Smooth muscle cell (in vitro differentiated cells): Measurements from ENCODE around the gene ARID5B. TPM values are rescaled to one million over a fixed set of nuclear protein-coding genes. Genes with fewer than 3 reads are reported as not detected.

Experiments used
- DNase-seq: peaks from one replicate; lab custom pipeline; 2025; ENCODE audit not compliant: unreplicated experiment; lab: John Stamatoyannopoulos, UW
- H2AFZ ChIP-seq: fragments of 200-600 bp; sonication (generic); 2 replicates; pipeline ENCODE4 v1.6.0; 2016; ENCODE audit warnings: antibody characterized with exemption, low read depth, mild to moderate bottlenecking
- H3F3A ChIP-seq: fragments of 200-600 bp; sonication (generic); 2 replicates; pipeline ENCODE4 v1.6.0; 2017; ENCODE audit warnings: antibody characterized with exemption, low read depth
- H3K27ac ChIP-seq: fragments of 200-600 bp; sonication (generic); 2 replicates; pipeline ENCODE4 v1.5.1; 2016; ENCODE audit warnings: low read depth, mild to moderate bottlenecking
- H3K27me3 ChIP-seq: fragments of 200-600 bp; sonication (generic); 2 replicates; pipeline ENCODE4 v1.6.1; 2016; ENCODE audit warnings: low read depth, mild to moderate bottlenecking
- H3K36me3 ChIP-seq: fragments of 200-600 bp; sonication (generic); 2 replicates; pipeline ENCODE4 v1.5.1; 2016; ENCODE audit warnings: low read depth
- H3K4me1 ChIP-seq: fragments of 200-600 bp; sonication (generic); 2 replicates; pipeline ENCODE4 v1.5.1; 2016; ENCODE audit warnings: low read depth
- H3K4me2 ChIP-seq: fragments of 200-600 bp; sonication (generic); 2 replicates; pipeline ENCODE4 v1.6.0; 2016; ENCODE audit warnings: mild to moderate bottlenecking
- H3K4me3 ChIP-seq: fragments of 200-600 bp; sonication (generic); 2 replicates; pipeline ENCODE4 v1.5.1; 2016; ENCODE audit warnings: mild to moderate bottlenecking
- H3K79me2 ChIP-seq: fragments of 200-600 bp; sonication (generic); 2 replicates; pipeline ENCODE4 v1.6.0; 2016; ENCODE audit warnings: low read depth, mild to moderate bottlenecking
- H3K9ac ChIP-seq: fragments of 200-600 bp; sonication (generic); 2 replicates; pipeline ENCODE4 v1.6.0; 2016; ENCODE audit warnings: low read depth
- H3K9me3 ChIP-seq: fragments of 200-600 bp; sonication (generic); replicated peaks from 2 replicates; pipeline ENCODE4 v1.5.1; 2016; ENCODE audit warnings: low read depth
- H4K20me1 ChIP-seq: fragments of 200-600 bp; sonication (generic); 2 replicates; pipeline ENCODE4 v1.6.0; 2016; ENCODE audit warnings: low read depth
- WGBS: methylation state at CpG from one replicate; pipeline ENCODE4 v1.1.7; 2016; ENCODE audit warnings: low lambda C conversion rate; 5-methylcytosine and 5-hydroxymethylcytosine counted together
- polyA plus RNA-seq: library from polyadenylated mRNA; unstranded; fragments of >200 nt; fragmentation: Nextera tagmentation; extraction: Ambion mirVana; gene quantifications from 2 replicates; pipeline ENCODE4 v1.2.1, GENCODE V29; 2016
- total RNA-seq: library from RNA; depleted of rRNA; stranded (reverse); fragments of >200 nt; gene quantifications from 2 replicates; pipeline ENCODE4 v1.2.3, GENCODE V29; 2014
- TF ChIP-seq, protein P1 (sequence below): fragments of 200-600 bp; sonication (generic); IDR thresholded peaks from 2 replicates; pipeline ENCODE4 v1.5.1; 2017; ENCODE audit warnings: borderline replicate concordance, mild to moderate bottlenecking, antibody characterized with exemption; ENCODE audit not compliant: insufficient read depth, poor library complexity, severe bottlenecking

The ARID5B gene
- total and polyA plus RNA-seq, 2 experiments from 2014 or later, result 49.0 to 67.6 TPM

DNA sequence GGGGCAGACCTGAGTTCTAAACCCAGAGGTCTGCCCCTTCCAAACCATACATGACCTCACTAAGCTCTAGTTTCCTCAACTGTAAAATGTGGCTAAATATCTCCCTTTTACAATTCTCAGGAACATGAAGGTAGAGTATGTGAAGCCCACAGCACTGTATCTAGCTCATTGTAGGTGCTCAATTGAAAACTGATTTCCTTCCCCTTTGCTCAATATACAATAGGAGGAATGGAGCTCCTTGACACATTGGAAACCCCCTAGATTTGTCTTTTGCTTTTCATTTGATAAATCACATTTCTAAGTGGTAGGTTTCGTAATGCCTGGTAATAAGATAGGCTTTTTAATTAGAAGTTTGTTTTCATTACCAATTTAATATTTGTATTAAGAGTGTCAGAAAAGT lies 153.3 kb downstream of the ARID5B start:
- Histone ChIP-seq H3K27me3 (no peaks in the 10 kb centered on the region), H3K4me2 (peak overlapping the region; percentile 29), H3K27ac (peak overlapping the region; percentile 29), H3K4me3 (no peak overlapping the region), H3K36me3 (peaks cover 17% of the 10 kb centered on the region), H3F3A (peaks cover 12% of the 10 kb centered on the region), H3K9me3 (no peaks in the 10 kb centered on the region), H2AFZ (no peak overlapping the region), H3K4me1 (no peaks in the 10 kb centered on the region), H3K9ac (no peak overlapping the region), H3K79me2 (peaks cover 82% of the 10 kb centered on the region), H4K20me1 (peaks cover 62% of the 10 kb centered on the region)
- DNase-seq, result no peak
- 93% methylated on average over 1 of the region's 1 CpG for WGBS
- TF ChIP-seq, protein P1, sequence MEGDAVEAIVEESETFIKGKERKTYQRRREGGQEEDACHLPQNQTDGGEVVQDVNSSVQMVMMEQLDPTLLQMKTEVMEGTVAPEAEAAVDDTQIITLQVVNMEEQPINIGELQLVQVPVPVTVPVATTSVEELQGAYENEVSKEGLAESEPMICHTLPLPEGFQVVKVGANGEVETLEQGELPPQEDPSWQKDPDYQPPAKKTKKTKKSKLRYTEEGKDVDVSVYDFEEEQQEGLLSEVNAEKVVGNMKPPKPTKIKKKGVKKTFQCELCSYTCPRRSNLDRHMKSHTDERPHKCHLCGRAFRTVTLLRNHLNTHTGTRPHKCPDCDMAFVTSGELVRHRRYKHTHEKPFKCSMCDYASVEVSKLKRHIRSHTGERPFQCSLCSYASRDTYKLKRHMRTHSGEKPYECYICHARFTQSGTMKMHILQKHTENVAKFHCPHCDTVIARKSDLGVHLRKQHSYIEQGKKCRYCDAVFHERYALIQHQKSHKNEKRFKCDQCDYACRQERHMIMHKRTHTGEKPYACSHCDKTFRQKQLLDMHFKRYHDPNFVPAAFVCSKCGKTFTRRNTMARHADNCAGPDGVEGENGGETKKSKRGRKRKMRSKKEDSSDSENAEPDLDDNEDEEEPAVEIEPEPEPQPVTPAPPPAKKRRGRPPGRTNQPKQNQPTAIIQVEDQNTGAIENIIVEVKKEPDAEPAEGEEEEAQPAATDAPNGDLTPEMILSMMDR, result no peak

DNA sequence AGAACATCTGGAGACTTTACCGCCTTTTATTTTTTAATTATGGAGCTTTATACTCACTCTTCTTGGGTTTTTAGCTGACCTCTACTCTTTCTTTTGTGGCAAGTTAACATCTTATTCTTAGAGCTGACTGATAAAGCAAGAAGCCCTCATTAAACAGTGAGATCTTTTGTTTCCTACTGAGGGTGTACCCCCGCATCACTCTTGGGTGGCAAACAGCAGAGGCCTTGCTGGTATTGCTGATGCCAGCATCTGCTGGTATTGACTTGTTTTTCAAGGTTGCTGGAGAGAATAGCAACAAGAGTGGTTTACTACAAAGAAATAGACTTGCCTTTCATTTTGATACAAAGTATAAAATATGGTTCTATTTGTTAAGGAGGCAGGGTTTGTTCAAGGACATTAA lies 154.7 kb downstream of the ARID5B start:
- peak overlapping the region; percentile 1 for H3K4me2 ChIP-seq
- H3K9me3 ChIP-seq, result no peaks in the 10 kb centered on the region
- H3K36me3 ChIP-seq, result peaks cover 31% of the 10 kb centered on the region
- H3K4me3 ChIP-seq, result no peak overlapping the region
- H4K20me1 ChIP-seq, result peaks cover 72% of the 10 kb centered on the region
- no peaks in the 10 kb centered on the region for H3K27me3 ChIP-seq
- DNase-seq, result no peak
- TF ChIP-seq, protein P1, result no peak
- H3K79me2 ChIP-seq, result peaks cover 82% of the 10 kb centered on the region
- WGBS, result 96% methylated on average over 2 of the region's 2 CpGs
- no peak overlapping the region for H3K9ac ChIP-seq
- H3K4me1 ChIP-seq, result no peaks in the 10 kb centered on the region
- H3K27ac ChIP-seq, result peak overlapping the region; percentile 34
- no peak overlapping the region for H2AFZ ChIP-seq
- H3F3A ChIP-seq, result peaks cover 16% of the 10 kb centered on the region

DNA sequence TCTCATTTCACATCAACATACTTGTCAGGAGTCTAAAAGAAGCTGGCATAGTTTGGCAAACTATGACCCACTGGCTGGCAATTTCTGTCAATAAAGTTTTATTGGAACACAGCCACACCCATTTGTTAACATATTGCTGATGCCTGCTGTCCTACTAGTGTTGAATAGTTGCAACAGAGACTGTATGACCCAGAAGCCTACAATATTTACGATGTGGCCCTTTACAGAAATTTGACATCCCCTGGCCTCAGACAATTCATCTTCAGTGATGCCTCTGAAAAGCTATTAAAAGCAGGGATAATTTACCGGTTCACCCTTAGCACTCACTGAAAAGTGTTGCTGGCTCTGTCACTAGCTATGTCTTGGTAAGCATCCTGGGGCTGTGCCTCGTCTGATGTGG lies 155.2 kb downstream of the ARID5B start:
- peaks cover 12% of the 10 kb centered on the region for H3F3A ChIP-seq
- peaks cover 31% of the 10 kb centered on the region for H3K36me3 ChIP-seq
- peaks cover 70% of the 10 kb centered on the region for H4K20me1 ChIP-seq
- peak overlapping the region; percentile 32 for H3K4me2 ChIP-seq
- no peak overlapping the region for H2AFZ ChIP-seq
- H3K4me3 ChIP-seq, result no peak overlapping the region
- no peaks in the 10 kb centered on the region for H3K27me3 ChIP-seq
- H3K9ac ChIP-seq, result no peak overlapping the region
- no peak for DNase-seq
- no peaks in the 10 kb centered on the region for H3K9me3 ChIP-seq
- peak overlapping the region; percentile 34 for H3K27ac ChIP-seq
- WGBS, result 67% methylated on average over 3 of the region's 3 CpGs
- peaks cover 82% of the 10 kb centered on the region for H3K79me2 ChIP-seq
- TF ChIP-seq, protein P1, result no peak
- no peaks in the 10 kb centered on the region for H3K4me1 ChIP-seq

DNA sequence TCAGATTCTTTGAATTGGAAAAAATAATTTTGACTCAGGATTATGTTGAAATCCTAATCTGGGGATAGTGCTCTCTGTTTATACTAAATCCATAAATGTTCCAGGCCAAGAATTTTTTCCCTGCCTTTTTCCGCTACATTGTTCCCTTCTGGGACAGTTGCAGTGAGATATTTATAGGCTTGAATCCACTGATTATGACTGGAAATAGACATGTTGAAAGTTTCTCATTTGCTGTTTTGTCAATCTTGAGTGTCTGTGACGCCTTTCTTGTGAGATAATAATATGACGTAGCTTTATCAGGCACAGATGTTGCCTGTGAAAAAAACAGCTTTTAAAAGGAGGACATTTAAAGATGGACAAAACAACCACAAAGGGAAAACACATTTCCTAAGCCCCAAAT lies 155.9 kb downstream of the ARID5B start:
- 33% methylated on average over 3 of the region's 3 CpGs for WGBS
- Histone ChIP-seq H2AFZ (no peak overlapping the region), H3K4me1 (no peaks in the 10 kb centered on the region)

More for the DNA sequence above, 155.9 kb downstream of the ARID5B start:
- H3K4me2 ChIP-seq, result peak overlapping the region; percentile 32
- no peak overlapping the region for H3K9ac ChIP-seq
- H3K27me3 ChIP-seq, result no peaks in the 10 kb centered on the region
- H3K9me3 ChIP-seq, result no peaks in the 10 kb centered on the region
- peaks cover 9% of the 10 kb centered on the region for H3F3A ChIP-seq
- peak overlapping the region; percentile 34 for H3K27ac ChIP-seq
- TF ChIP-seq, protein P1, result no peak
- peaks cover 79% of the 10 kb centered on the region for H3K79me2 ChIP-seq
- H3K4me3 ChIP-seq, result no peak overlapping the region
- no peak for DNase-seq
- H3K36me3 ChIP-seq, result peaks cover 31% of the 10 kb centered on the region
- H4K20me1 ChIP-seq, result peaks cover 74% of the 10 kb centered on the region
